Measurements from ENCODE around the gene HOXC9. TPM values are rescaled to one million over a fixed set of nuclear protein-coding genes. Genes with fewer than 3 reads are reported as not detected.

Gene HOXC9
- total RNA-seq, 1 experiment from 2014 or later, result not detected

DNA sequence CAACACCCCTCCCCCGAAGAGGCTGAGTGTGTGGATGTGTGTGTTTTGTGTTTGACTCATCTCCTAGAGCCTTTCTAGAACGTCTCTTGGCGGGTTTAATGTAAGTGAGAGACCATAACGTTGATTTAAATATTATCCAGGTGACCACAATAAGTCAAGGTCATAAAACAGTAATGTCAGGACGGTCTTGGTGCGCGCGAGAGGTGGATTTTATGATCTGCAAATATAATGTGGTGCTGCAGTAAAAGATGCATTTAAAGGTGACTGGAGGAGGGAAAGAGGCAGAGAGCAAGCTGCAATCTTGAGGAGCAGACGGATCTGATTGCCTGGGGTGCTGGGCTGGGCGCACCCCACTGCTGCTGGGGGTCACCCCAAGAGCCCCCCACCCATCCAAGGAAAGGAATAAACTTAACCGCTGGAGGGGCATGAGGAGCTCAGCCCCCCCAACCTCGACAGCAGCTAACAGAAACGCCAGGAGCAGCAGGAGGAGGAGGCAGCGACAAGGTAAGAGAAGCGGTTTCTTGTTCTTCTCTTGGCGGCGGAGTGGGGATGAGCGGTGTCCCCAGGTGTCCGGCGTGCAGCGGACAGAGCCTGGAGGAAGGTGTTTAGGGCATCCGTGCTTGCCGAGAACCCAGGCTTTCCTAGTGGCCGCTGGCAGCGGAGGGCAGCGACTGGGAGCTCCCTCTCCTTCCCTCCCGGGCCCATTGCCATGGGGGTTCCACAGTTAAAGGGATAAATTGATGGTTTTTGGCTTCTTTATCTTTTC lies 9.5 kb upstream of the HOXC9 start:
- no peak for DNase-seq (ENCODE audit: low spot score)
- Mint-ChIP-seq H3K4me1 (peaks cover 40% of the 10 kb centered on the region), H3K36me3 (no peaks in the 10 kb centered on the region), H3K4me3 (no peak overlapping the region), H3K27ac (no peak overlapping the region), H3K27me3 (ENCODE audit: low read depth) (peaks cover 100% of the 10 kb centered on the region), H3K9me3 (no peaks in the 10 kb centered on the region)
- TF ChIP-seq FOXJ3 (CRISPR knock-in tag; IDR thresholded peaks at IDR 0.05; ENCODE audit: borderline replicate concordance) (no peak), NR2C2 (CRISPR knock-in tag; IDR thresholded peaks at IDR 0.05) (no peak), IRF2 (CRISPR knock-in tag; IDR thresholded peaks at IDR 0.05; ENCODE audit: borderline replicate concordance, low read depth) (no peak), MLX (CRISPR knock-in tag; IDR thresholded peaks at IDR 0.05) (no peak), PRDM15 (CRISPR knock-in tag; IDR thresholded peaks at IDR 0.05) (no peak), NR1H2 (CRISPR knock-in tag; IDR thresholded peaks at IDR 0.05) (no peak), KAT7 (CRISPR knock-in tag; IDR thresholded peaks at IDR 0.05; ENCODE audit: borderline replicate concordance) (no peak)
- ATAC-seq, result no peak
- ChIA-PET POLR2A (interaction anchor here (0.7 to 0.9 kb wide), 3 partner anchors 25 to 64 kb away, joined by 3 read pairs; no protein-coding TSS in a partner anchor), CTCF (interaction anchor here (0.7 to 3.2 kb wide), 8 partner anchors 16 to 389 kb away, joined by 3 to 16 read pairs (median 6); partner anchors contain the start of gene HOXC5)

DNA sequence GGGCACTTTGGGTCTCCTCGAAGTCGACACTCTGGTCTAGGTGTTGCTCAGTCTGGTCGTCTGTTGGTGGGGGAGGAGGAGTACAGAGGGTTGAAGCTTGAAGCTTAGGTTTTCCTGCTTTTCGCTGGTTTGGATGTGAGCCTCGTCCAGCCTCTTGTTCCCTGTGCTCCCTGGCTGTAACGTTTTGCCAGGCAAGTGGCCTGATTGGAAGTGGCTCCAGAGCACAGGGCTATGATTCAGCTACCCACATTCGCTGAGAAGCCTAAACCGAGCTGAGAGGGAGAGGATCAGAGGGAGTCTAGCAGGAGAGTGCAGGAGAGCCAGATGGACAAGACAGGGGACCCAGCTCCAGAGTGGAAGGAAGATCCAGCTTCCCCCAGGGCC lies 8.9 kb upstream of the HOXC9 start:
- Mint-ChIP-seq H3K4me1 (peaks cover 39% of the 10 kb centered on the region), H3K4me3 (no peak overlapping the region), H3K27me3 (ENCODE audit: low read depth) (peaks cover 100% of the 10 kb centered on the region), H3K27ac (no peak overlapping the region), H3K9me3 (no peaks in the 10 kb centered on the region), H3K36me3 (no peaks in the 10 kb centered on the region)
- ChIA-PET POLR2A (interaction anchor here (0.8 to 0.9 kb wide), 2 partner anchors 26 to 64 kb away, joined by 3 read pairs; no protein-coding TSS in a partner anchor), CTCF (interaction anchor here (0.9 to 3.2 kb wide), 8 partner anchors 15 to 388 kb away, joined by 3 to 16 read pairs (median 6); partner anchors contain the start of gene HOXC5)
- ATAC-seq, result no peak
- TF ChIP-seq PRDM15 (CRISPR knock-in tag; IDR thresholded peaks at IDR 0.05) (peak; percentile 20; the same call in 1 of the 2 replicates), E2F1 (CRISPR knock-in tag; IDR thresholded peaks at IDR 0.05) (no peak), GRHL2 (CRISPR knock-in tag; IDR thresholded peaks at IDR 0.05; ENCODE audit: insufficient replicate concordance, severe bottlenecking) (no peak)
- no peak for DNase-seq (ENCODE audit: low spot score)

DNA sequence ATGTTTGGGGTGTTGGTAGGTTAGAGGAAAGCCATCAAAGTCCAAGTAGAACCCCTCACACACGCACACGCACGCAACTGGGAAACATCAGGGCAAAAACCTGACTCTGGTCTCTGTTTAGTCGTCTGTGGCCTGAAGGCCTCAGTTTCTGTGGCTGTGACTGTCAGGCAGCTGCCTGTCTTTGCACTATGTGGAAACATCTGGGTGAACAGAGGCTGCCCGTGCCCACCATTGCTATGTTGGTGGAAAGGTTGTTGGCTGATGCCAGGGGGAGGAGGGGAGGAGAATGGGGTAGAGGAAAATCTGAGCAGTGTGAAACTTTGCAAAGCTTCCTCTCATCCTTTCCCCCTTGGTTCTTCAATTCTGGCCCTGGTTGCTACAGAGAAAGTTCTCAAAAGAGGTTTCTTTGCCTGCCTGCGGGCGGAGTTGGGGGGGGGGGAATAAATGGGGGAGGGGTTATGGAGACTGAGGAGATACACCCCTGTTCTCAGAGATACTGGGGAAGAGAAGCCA lies 7.5 kb upstream of the HOXC9 start:
- TF ChIP-seq MXD4 (CRISPR knock-in tag; IDR thresholded peaks at IDR 0.05; ENCODE audit: borderline replicate concordance), result no peak
- TF ChIP-seq IRF2 (CRISPR knock-in tag; IDR thresholded peaks at IDR 0.05; ENCODE audit: borderline replicate concordance, low read depth), result no peak
- no peak for TF ChIP-seq PRDM15 (CRISPR knock-in tag; IDR thresholded peaks at IDR 0.05)
- no peak overlapping the region for H3K4me3 Mint-ChIP-seq

More for the DNA sequence above, 7.5 kb upstream of the HOXC9 start:
- DNase-seq (ENCODE audit: low spot score), result no peak
- Mint-ChIP-seq H3K27ac (no peak overlapping the region), H3K4me1 (peaks cover 40% of the 10 kb centered on the region), H3K27me3 (ENCODE audit: low read depth) (peaks cover 100% of the 10 kb centered on the region), H3K36me3 (no peaks in the 10 kb centered on the region), H3K9me3 (no peaks in the 10 kb centered on the region)
- ATAC-seq, result no peak
- ChIA-PET CTCF (interaction anchor here (1.0 to 3.2 kb wide), 4 partner anchors 14 to 222 kb away, joined by 3 to 16 read pairs (median 11); partner anchors contain the start of gene HOXC5), POLR2A (interaction anchor here (1.0 kb wide), 1 partner anchor 61 kb away, joined by 3 read pairs; the partner anchor contains the start of gene HOXC4)

Data from WTC11 (cell line).